ENCODE data around the gene MRPL36. TPM values are rescaled to one million over a fixed set of nuclear protein-coding genes. Genes with fewer than 3 reads are reported as not detected.

The MRPL36 gene
- total and polyA plus RNA-seq, 4 donors = 22.3 to 106 (median 56.3) TPM

DNA sequence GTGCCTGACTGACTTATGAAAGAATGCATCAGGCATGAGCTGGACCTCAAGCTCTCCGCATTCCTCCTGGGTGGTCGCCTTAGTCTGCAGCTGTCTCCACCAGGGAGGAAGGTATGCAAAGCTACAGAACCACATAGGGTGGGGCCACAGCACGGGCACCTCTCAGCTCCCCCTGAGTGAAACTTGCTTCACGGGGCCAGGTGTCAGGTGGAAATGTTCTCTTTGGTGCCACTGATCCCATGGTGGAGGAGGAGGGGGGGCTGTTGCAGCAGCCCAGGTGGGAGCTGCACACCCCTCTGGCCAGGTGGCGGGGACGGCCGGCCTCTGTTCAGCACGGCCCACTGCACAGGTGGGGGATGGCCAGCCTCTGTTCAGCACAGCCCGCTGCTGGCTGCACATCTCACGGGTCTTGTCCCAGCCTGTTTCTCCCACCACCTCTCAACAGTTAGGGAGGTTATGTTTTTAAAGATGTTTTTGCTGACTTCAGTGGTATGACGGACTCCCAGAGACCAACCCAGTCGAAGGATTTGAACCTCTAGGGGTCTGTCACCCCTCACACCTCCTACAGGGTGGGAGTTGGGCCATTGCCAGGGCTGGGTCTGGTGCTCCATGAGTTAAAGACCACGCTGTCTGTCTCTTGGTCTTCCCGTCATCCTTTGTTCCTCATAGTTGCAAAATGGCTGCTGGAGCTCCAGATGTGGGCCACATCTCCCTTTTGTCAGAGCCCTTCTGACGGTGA is 34.3 kb downstream of the MRPL36 start:
- no peak for TF ChIP-seq RXRA (IDR thresholded peaks at IDR 0.05)
- TF ChIP-seq HNF4G (IDR thresholded peaks at IDR 0.05) = no peak
- TF ChIP-seq FOXA2 (IDR thresholded peaks at IDR 0.05) = no peak
- TF ChIP-seq, protein P1, sequence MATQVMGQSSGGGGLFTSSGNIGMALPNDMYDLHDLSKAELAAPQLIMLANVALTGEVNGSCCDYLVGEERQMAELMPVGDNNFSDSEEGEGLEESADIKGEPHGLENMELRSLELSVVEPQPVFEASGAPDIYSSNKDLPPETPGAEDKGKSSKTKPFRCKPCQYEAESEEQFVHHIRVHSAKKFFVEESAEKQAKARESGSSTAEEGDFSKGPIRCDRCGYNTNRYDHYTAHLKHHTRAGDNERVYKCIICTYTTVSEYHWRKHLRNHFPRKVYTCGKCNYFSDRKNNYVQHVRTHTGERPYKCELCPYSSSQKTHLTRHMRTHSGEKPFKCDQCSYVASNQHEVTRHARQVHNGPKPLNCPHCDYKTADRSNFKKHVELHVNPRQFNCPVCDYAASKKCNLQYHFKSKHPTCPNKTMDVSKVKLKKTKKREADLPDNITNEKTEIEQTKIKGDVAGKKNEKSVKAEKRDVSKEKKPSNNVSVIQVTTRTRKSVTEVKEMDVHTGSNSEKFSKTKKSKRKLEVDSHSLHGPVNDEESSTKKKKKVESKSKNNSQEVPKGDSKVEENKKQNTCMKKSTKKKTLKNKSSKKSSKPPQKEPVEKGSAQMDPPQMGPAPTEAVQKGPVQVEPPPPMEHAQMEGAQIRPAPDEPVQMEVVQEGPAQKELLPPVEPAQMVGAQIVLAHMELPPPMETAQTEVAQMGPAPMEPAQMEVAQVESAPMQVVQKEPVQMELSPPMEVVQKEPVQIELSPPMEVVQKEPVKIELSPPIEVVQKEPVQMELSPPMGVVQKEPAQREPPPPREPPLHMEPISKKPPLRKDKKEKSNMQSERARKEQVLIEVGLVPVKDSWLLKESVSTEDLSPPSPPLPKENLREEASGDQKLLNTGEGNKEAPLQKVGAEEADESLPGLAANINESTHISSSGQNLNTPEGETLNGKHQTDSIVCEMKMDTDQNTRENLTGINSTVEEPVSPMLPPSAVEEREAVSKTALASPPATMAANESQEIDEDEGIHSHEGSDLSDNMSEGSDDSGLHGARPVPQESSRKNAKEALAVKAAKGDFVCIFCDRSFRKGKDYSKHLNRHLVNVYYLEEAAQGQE (IDR thresholded peaks at IDR 0.05) = no peak
- TF ChIP-seq GABPA (IDR thresholded peaks at IDR 0.05 in 1 of 2, conservative IDR thresholded peaks at IDR 0.05 in 1 of 2) = no peak
- no peak for TF ChIP-seq ATF3 (IDR thresholded peaks at IDR 0.05)
- no peak for TF ChIP-seq SP1 (IDR thresholded peaks at IDR 0.05)
- TF ChIP-seq CTCF (IDR thresholded peaks at IDR 0.05; ENCODE audit: low read depth, low read length, missing input control) = no peak
- no peak for TF ChIP-seq YY1 (IDR thresholded peaks at IDR 0.05)
- TF ChIP-seq, protein P2, sequence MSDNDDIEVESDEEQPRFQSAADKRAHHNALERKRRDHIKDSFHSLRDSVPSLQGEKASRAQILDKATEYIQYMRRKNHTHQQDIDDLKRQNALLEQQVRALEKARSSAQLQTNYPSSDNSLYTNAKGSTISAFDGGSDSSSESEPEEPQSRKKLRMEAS (IDR thresholded peaks at IDR 0.05) = no peak
- no peak for TF ChIP-seq EGR1 (IDR thresholded peaks at IDR 0.05; ENCODE audit: low read depth in 2 of 2)
- TF ChIP-seq TAF1 (conservative IDR thresholded peaks at IDR 0.05) = no peak
- no peak for TF ChIP-seq JUND (IDR thresholded peaks at IDR 0.05)
- TF ChIP-seq NR2F2 (IDR thresholded peaks at IDR 0.05) = no peak
- no peak for TF ChIP-seq FOXA1 (IDR thresholded peaks at IDR 0.05)
- no peak for TF ChIP-seq HNF4A (conservative IDR thresholded peaks at IDR 0.05)
- no peak for TF ChIP-seq RAD21 (IDR thresholded peaks at IDR 0.05)
- TF ChIP-seq ZBTB33 (IDR thresholded peaks at IDR 0.05) = no peak
- 85% methylated on average over 15 of the region's 15 CpGs for WGBS
- no peak overlapping the region for H3K4me3 ChIP-seq (ENCODE audit: low read depth in 1 of 3, low read length in 3 of 3)

More for the DNA sequence above, 34.3 kb downstream of the MRPL36 start:
- Histone ChIP-seq H3K27ac (ENCODE audit: low read depth in 1 of 2, low read length in 2 of 2) (no peak overlapping the region), H3K9ac (ENCODE audit: low read depth in 1 of 2, low read length in 2 of 2) (no peak overlapping the region), H3K4me1 (ENCODE audit: control insufficient read depth in 4 of 4, insufficient read depth in 4 of 4, low read length in 3 of 4) (no peaks in the 10 kb centered on the region), H3K36me3 (ENCODE audit: control insufficient read depth in 4 of 4, insufficient read depth in 3 of 4, low read depth in 1 of 4, low read length in 3 of 4) (no peaks in the 10 kb centered on the region), H3K9me3 (ENCODE audit: control insufficient read depth in 4 of 4, low read length in 3 of 4) (no peaks in the 10 kb centered on the region), H3K27me3 (ENCODE audit: control insufficient read depth in 4 of 4, insufficient read depth in 4 of 4, low read length in 3 of 4) (peaks cover 0 to 2% (median 0%) of the 10 kb centered on the region in 4 donors)
- no peak for DNase-seq (ENCODE audit: low spot score)
